Epithelial cell of esophagus (primary cell): ENCODE measurements around the gene KRTAP5-10.
"Not testable (repeated sequence)": the region's sequence is repeated elsewhere in the genome, so short reads cannot be mapped to it uniquely, and the experiment has no call there.

Source experiments
- DNase-seq: peaks from one replicate; pipeline ENCODE4 v3.0.0; 2010; ENCODE audit warnings: low read depth
- H3K4me3 ChIP-seq: 2 replicates; pipeline ENCODE4 v1.5.1; 2011; ENCODE audit warnings: mild to moderate bottlenecking, low read length, control low read depth
- CTCF ChIP-seq: IDR thresholded peaks from 2 replicates; pipeline ENCODE4 v1.5.1; 2011; ENCODE audit warnings: low read depth, mild to moderate bottlenecking, low read length, control low read depth, inconsistent platforms; ENCODE audit not compliant: insufficient read depth; ENCODE audit errors: missing control alignments

Gene KRTAP5-10

GRCh38 chr11:71566081-71566620 lies 788 bp downstream of the KRTAP5-10 start:
- TF ChIP-seq CTCF = no peak
- no peak overlapping the region for H3K4me3 ChIP-seq
- DNase-seq = peak; percentile 80

GRCh38 chr11:71566626-71567599 lies 1.6 kb downstream of the KRTAP5-10 start:
- not testable (repeated sequence) for DNase-seq, H3K4me3 ChIP-seq

- H3K4me3 ChIP-seq, DNase-seq: not testable (repeated sequence)
- TF ChIP-seq CTCF = peak; percentile 8
These were observed 2.3 kb downstream of the KRTAP5-10 start for GRCh38 chr11:71567633-71568032.

- H3K4me3 ChIP-seq = no peak overlapping the region
- TF ChIP-seq CTCF = no peak
- DNase-seq = peak; percentile 10
These were observed 3.5 kb downstream of the KRTAP5-10 start for GRCh38 chr11:71568704-71569349.

- H3K4me3 ChIP-seq, DNase-seq: not testable (repeated sequence)
These were observed 5.9 kb downstream of the KRTAP5-10 start for GRCh38 chr11:71571101-71571850.

GRCh38 chr11:71572811-71573210 lies 7.4 kb downstream of the KRTAP5-10 start:
- TF ChIP-seq CTCF = no peak
- H3K4me3 ChIP-seq = no peak overlapping the region
- no peak for DNase-seq

GRCh38 chr11:71574418-71574817 lies 9.1 kb downstream of the KRTAP5-10 start:
- no peak overlapping the region for H3K4me3 ChIP-seq
- TF ChIP-seq CTCF = no peak
- DNase-seq = no peak
